Omental fat pad (tissue), 4 donors: ENCODE measurements around the gene SGK2. TPM values are rescaled to one million over a fixed set of nuclear protein-coding genes. Genes with fewer than 3 reads are reported as not detected.
"Not testable (repeated sequence)": the region's sequence is repeated elsewhere in the genome, so short reads cannot be mapped to it uniquely, and the experiment has no call there.

Experiments used
- ATAC-seq: fragments of 150-250 bp; one replicate; pipeline ENCODE4 v1.9.1; 2016; ENCODE audit warnings: mild to moderate bottlenecking, moderate library complexity; ENCODE audit not compliant: low FRiP score
- DNase-seq: peaks from one replicate; pipeline ENCODE4 v3.0.0-alpha.2; 2019; ENCODE audit warnings: low spot score
- CTCF ChIP-seq, 3 donors: fragments of 450-650 bp; IDR thresholded peaks; one replicate each; pipeline ENCODE4 v1.5.1; 2016 to 2017; ENCODE audit warnings: antibody characterized with exemption in 3 of 3, mild to moderate bottlenecking in 3 of 3, moderate library complexity in 2 of 3
- total RNA-seq, 4 donors: library from RNA; depleted of rRNA; stranded (reverse); fragments of >200 nt; gene quantifications; one replicate each; pipeline ENCODE4 v1.1.0, GENCODE V29; 2016

SGK2 gene
- total RNA-seq, 4 donors from 2014 or later = 3.6 to 15.1 (median 14.4) TPM

GRCh38 chr20:43590392-43591303, 31.8 kb downstream of the SGK2 start, which contains the start of gene IFT52:
TSS of gene IFT52 (plus strand) at chr20:43590937. CDS start at chr20:43594699, 3,762 bp downstream.
- ATAC-seq (peak; percentile 99), DNase-seq (peak; percentile 78)
- no peak for TF ChIP-seq CTCF (IDR thresholded peaks at IDR 0.05)

GRCh38 chr20:43601960-43602359, 43.1 kb downstream of the SGK2 start:
- ATAC-seq, DNase-seq: not testable (repeated sequence)

- ATAC-seq (no peak), DNase-seq (no peak)
- no peak for TF ChIP-seq CTCF (IDR thresholded peaks at IDR 0.05)
Measured at GRCh38 chr20:43603124-43603523, 44.3 kb downstream of the SGK2 start.

- DNase-seq (no peak), ATAC-seq (no peak)
- TF ChIP-seq CTCF (IDR thresholded peaks at IDR 0.05) = no peak
Measured at GRCh38 chr20:43605715-43606114, 46.9 kb downstream of the SGK2 start.

GRCh38 chr20:43607278-43607677, 48.5 kb downstream of the SGK2 start:
- not testable (repeated sequence) for ATAC-seq, DNase-seq

- ATAC-seq (no peak), DNase-seq (no peak)
- no peak for TF ChIP-seq CTCF (IDR thresholded peaks at IDR 0.05)
Measured at GRCh38 chr20:43631598-43631997, 72.8 kb downstream of the SGK2 start.

Other genes starting within 250 kb of the SGK2 start
- gene SRSF6, start 101.1 kb upstream of the SGK2 start, total RNA-seq = 100 to 1,000 TPM in 1 of 4 donors, 10 to 100 TPM in 3; 64.4 to 122 (median 81.7) TPM
- gene L3MBTL1, start 51.3 kb upstream of the SGK2 start, total RNA-seq = 1 to 10 TPM; 6.5 to 9.8 (median 7.4) TPM
- gene IFT52, start 31.9 kb downstream of the SGK2 start, total RNA-seq = 10 to 100 TPM; 16.9 to 54.7 (median 19.1) TPM
- 1 to 10 TPM in 1 of 4 donors, under 1 TPM in 1, not detected in 2; 0.19 to 2.3 TPM for gene MYBL2, start 108.1 kb downstream of the SGK2 start, total RNA-seq
- gene GTSF1L, start 168.0 kb downstream of the SGK2 start, total RNA-seq = not detected